ENCODE data around the gene MASP2. TPM values are rescaled to one million over a fixed set of nuclear protein-coding genes. Genes with fewer than 3 reads are reported as not detected.
"Not testable (repeated sequence)": the region's sequence is repeated elsewhere in the genome, so short reads cannot be mapped to it uniquely, and the experiment has no call there.

MASP2 gene
- total RNA-seq, 4 donors from 2014 or later = not detected

GRCh38 chr1:11044849-11045427 lies 2.1 kb downstream of the MASP2 start:
- Histone ChIP-seq H3K9me3 (no peaks in the 10 kb centered on the region), H3K4me1 (no peaks in the 10 kb centered on the region), H3K27me3 (no peaks in the 10 kb centered on the region), H3K4me3 (replicated peaks in 1 of 3) (no peak overlapping the region), H3K36me3 (no peaks in the 10 kb centered on the region), H3K27ac (no peak overlapping the region)
- DNase-seq = no peak
- intact Hi-C loops (cut with DNase I) = no loop called here
- WGBS, 2 donors = 78 to 83% methylated on average over 14 to 16 of the region's 16 CpGs
- TF ChIP-seq POLR2A (IDR thresholded peaks at IDR 0.05) = no peak

- TF ChIP-seq, protein P1, sequence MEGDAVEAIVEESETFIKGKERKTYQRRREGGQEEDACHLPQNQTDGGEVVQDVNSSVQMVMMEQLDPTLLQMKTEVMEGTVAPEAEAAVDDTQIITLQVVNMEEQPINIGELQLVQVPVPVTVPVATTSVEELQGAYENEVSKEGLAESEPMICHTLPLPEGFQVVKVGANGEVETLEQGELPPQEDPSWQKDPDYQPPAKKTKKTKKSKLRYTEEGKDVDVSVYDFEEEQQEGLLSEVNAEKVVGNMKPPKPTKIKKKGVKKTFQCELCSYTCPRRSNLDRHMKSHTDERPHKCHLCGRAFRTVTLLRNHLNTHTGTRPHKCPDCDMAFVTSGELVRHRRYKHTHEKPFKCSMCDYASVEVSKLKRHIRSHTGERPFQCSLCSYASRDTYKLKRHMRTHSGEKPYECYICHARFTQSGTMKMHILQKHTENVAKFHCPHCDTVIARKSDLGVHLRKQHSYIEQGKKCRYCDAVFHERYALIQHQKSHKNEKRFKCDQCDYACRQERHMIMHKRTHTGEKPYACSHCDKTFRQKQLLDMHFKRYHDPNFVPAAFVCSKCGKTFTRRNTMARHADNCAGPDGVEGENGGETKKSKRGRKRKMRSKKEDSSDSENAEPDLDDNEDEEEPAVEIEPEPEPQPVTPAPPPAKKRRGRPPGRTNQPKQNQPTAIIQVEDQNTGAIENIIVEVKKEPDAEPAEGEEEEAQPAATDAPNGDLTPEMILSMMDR (IDR thresholded peaks at IDR 0.05) = no peak
- no peak for TF ChIP-seq POLR2A (IDR thresholded peaks at IDR 0.05)
- WGBS, 2 donors = 59 to 81% methylated on average over 9 to 10 of the region's 16 CpGs
- no peak overlapping the region for H3K27ac ChIP-seq
- intact Hi-C loops (cut with DNase I) = no loop called here
- no peak for DNase-seq
- H3K9me3 ChIP-seq = no peaks in the 10 kb centered on the region
- H3K27me3 ChIP-seq = no peaks in the 10 kb centered on the region
- H3K36me3 ChIP-seq = no peaks in the 10 kb centered on the region
- H3K4me1 ChIP-seq = no peaks in the 10 kb centered on the region
- H3K4me3 ChIP-seq (replicated peaks in 1 of 3) = no peak overlapping the region
These were observed 2.8 kb downstream of the MASP2 start for GRCh38 chr1:11044086-11044848.

GRCh38 chr1:11042995-11043874 lies 3.8 kb downstream of the MASP2 start:
- H3K4me3 ChIP-seq (replicated peaks in 1 of 3) = no peak overlapping the region
- no peaks in the 10 kb centered on the region for H3K9me3 ChIP-seq
- 73 to 79% methylated on average over 15 to 19 of the region's 19 CpGs for WGBS, 2 donors
- intact Hi-C loops (cut with DNase I) = no loop called here
- no peaks in the 10 kb centered on the region for H3K27me3 ChIP-seq
- H3K4me1 ChIP-seq = no peaks in the 10 kb centered on the region
- DNase-seq = no peak
- no peaks in the 10 kb centered on the region for H3K36me3 ChIP-seq
- no peak for TF ChIP-seq POLR2A (IDR thresholded peaks at IDR 0.05)
- TF ChIP-seq, protein P1 (IDR thresholded peaks at IDR 0.05) = no peak
- H3K27ac ChIP-seq = no peak overlapping the region

DNA sequence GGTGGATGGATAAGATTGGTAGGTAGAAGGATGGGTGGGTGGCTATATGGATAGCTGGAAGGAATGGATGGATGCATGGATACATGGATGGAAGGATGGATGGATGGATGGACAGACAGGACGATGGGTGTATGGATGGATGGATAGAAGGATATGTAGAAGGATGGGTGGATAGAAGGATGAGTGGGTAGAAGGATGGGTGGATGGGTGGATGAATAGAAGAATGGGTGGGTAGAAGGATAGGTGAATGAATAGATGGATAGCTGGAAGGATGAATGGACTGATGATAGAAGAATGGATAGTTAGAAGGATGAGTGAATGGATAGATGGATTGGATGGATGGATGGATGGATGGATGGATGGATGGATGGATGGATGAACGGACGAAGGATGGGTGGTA lies 5.0 kb downstream of the MASP2 start:
- no peak overlapping the region for H3K27ac ChIP-seq
- no peaks in the 10 kb centered on the region for H3K27me3 ChIP-seq
- no peaks in the 10 kb centered on the region for H3K4me1 ChIP-seq
- no peak for TF ChIP-seq POLR2A (IDR thresholded peaks at IDR 0.05)
- TF ChIP-seq, protein P1 (IDR thresholded peaks at IDR 0.05) = no peak
- H3K4me3 ChIP-seq (replicated peaks in 1 of 3) = no peak overlapping the region
- no peak for DNase-seq
- no peaks in the 10 kb centered on the region for H3K36me3 ChIP-seq
- WGBS, 2 donors = 77 to 83% methylated on average over 3 of the region's 3 CpGs
- intact Hi-C loops (cut with DNase I) = no loop called here
- H3K9me3 ChIP-seq = no peaks in the 10 kb centered on the region

GRCh38 chr1:11041048-11041447 lies 6.0 kb downstream of the MASP2 start:
- no peaks in the 10 kb centered on the region for H3K36me3 ChIP-seq
- no peak overlapping the region for H3K27ac ChIP-seq
- TF ChIP-seq, protein P1 (IDR thresholded peaks at IDR 0.05) = no peak
- no peak for TF ChIP-seq POLR2A (IDR thresholded peaks at IDR 0.05)
- no peak for DNase-seq
- H3K4me1 ChIP-seq = no peaks in the 10 kb centered on the region
- intact Hi-C loops (cut with DNase I) = no loop called here
- no peak overlapping the region for H3K4me3 ChIP-seq (replicated peaks in 1 of 3)
- no peaks in the 10 kb centered on the region for H3K9me3 ChIP-seq
- H3K27me3 ChIP-seq = no peaks in the 10 kb centered on the region

GRCh38 chr1:11040105-11040429 lies 7.0 kb downstream of the MASP2 start:
- WGBS, 2 donors = 85 to 91% methylated on average over 7 of the region's 7 CpGs
- H3K9me3 ChIP-seq; DNase-seq; H3K4me3 ChIP-seq (replicated peaks in 1 of 3); H3K27me3 ChIP-seq; H3K27ac ChIP-seq; H3K36me3 ChIP-seq; intact Hi-C loops (cut with DNase I); H3K4me1 ChIP-seq: not testable (repeated sequence)

All from thyroid gland (tissue), 4 donors.